ENCODE data around the gene KDM2A.

KDM2A gene

GRCh38 chr11:67288452-67289225, 169.6 kb downstream of the KDM2A start:
- peak overlapping the region; percentile 80 for H3K4me3 Mint-ChIP-seq
- peak overlapping the region; percentile 95 for H3K27ac Mint-ChIP-seq
- no peaks in the 10 kb centered on the region for H3K9me3 Mint-ChIP-seq
- peaks cover 32% of the 10 kb centered on the region for H3K36me3 Mint-ChIP-seq (ENCODE audit: low read depth)
- no peaks in the 10 kb centered on the region for H3K27me3 Mint-ChIP-seq (ENCODE audit: low read depth)
- H3K4me1 Mint-ChIP-seq (ENCODE audit: low read depth): peaks cover 42% of the 10 kb centered on the region

GRCh38 chr11:67289226-67289650, 170.2 kb downstream of the KDM2A start, which contains the start of gene ANKRD13D:
ANKRD13D (plus strand) TSS chr11:67289303; CDS start chr11:67289461, 158 bp downstream.
- Mint-ChIP-seq H3K27me3 (ENCODE audit: low read depth) (no peaks in the 10 kb centered on the region), H3K9me3 (peaks cover 3% of the 10 kb centered on the region), H3K4me3 (peak within 1 kb of the TSS; percentile 85), H3K36me3 (ENCODE audit: low read depth) (peaks cover 37% of the 10 kb centered on the region), H3K4me1 (ENCODE audit: low read depth) (peaks cover 42% of the 10 kb centered on the region), H3K27ac (peak within 1 kb of the TSS; percentile 95)

- Mint-ChIP-seq H3K4me1 (ENCODE audit: low read depth) (peaks cover 42% of the 10 kb centered on the region), H3K27me3 (ENCODE audit: low read depth) (no peaks in the 10 kb centered on the region), H3K36me3 (ENCODE audit: low read depth) (peaks cover 41% of the 10 kb centered on the region), H3K27ac (peak overlapping the region; percentile 85), H3K9me3 (peaks cover 3% of the 10 kb centered on the region), H3K4me3 (peak overlapping the region; percentile 85)
These were observed 170.8 kb downstream of the KDM2A start for GRCh38 chr11:67289651-67290479.

GRCh38 chr11:67290801-67291200, 171.7 kb downstream of the KDM2A start:
- Mint-ChIP-seq H3K4me1 (ENCODE audit: low read depth) (peaks cover 42% of the 10 kb centered on the region), H3K27ac (no peak overlapping the region), H3K36me3 (ENCODE audit: low read depth) (peaks cover 50% of the 10 kb centered on the region), H3K4me3 (peak overlapping the region; percentile 85), H3K27me3 (ENCODE audit: low read depth) (no peaks in the 10 kb centered on the region), H3K9me3 (peaks cover 5% of the 10 kb centered on the region)

- Mint-ChIP-seq H3K36me3 (ENCODE audit: low read depth) (peaks cover 55% of the 10 kb centered on the region), H3K4me1 (ENCODE audit: low read depth) (peaks cover 37% of the 10 kb centered on the region), H3K27me3 (ENCODE audit: low read depth) (no peaks in the 10 kb centered on the region), H3K27ac (no peak overlapping the region), H3K4me3 (no peak overlapping the region), H3K9me3 (peaks cover 15% of the 10 kb centered on the region)
These were observed 172.7 kb downstream of the KDM2A start for GRCh38 chr11:67291481-67292381.

- Mint-ChIP-seq H3K9me3 (peaks cover 19% of the 10 kb centered on the region), H3K4me1 (ENCODE audit: low read depth) (peaks cover 29% of the 10 kb centered on the region), H3K27me3 (ENCODE audit: low read depth) (no peaks in the 10 kb centered on the region), H3K4me3 (peak overlapping the region; percentile 16), H3K36me3 (ENCODE audit: low read depth) (peaks cover 51% of the 10 kb centered on the region), H3K27ac (peak overlapping the region; percentile 27)
These were observed 173.6 kb downstream of the KDM2A start for GRCh38 chr11:67292671-67293070.

- Mint-ChIP-seq H3K4me1 (ENCODE audit: low read depth) (peaks cover 25% of the 10 kb centered on the region), H3K27me3 (ENCODE audit: low read depth) (no peaks in the 10 kb centered on the region), H3K9me3 (peaks cover 19% of the 10 kb centered on the region), H3K4me3 (peak overlapping the region; percentile 16), H3K36me3 (ENCODE audit: low read depth) (peaks cover 55% of the 10 kb centered on the region), H3K27ac (peak overlapping the region; percentile 27)
These were observed 174.0 kb downstream of the KDM2A start for GRCh38 chr11:67293090-67293489.

- Mint-ChIP-seq H3K9me3 (peaks cover 19% of the 10 kb centered on the region), H3K4me3 (no peak overlapping the region), H3K27ac (no peak overlapping the region), H3K36me3 (ENCODE audit: low read depth) (peaks cover 63% of the 10 kb centered on the region), H3K27me3 (ENCODE audit: low read depth) (no peaks in the 10 kb centered on the region), H3K4me1 (ENCODE audit: low read depth) (peaks cover 19% of the 10 kb centered on the region)
These were observed 176.8 kb downstream of the KDM2A start for GRCh38 chr11:67295846-67296245.

GRCh38 chr11:67298786-67299185, 179.7 kb downstream of the KDM2A start:
- Mint-ChIP-seq H3K27me3 (ENCODE audit: low read depth) (no peaks in the 10 kb centered on the region), H3K4me3 (no peak overlapping the region), H3K4me1 (ENCODE audit: low read depth) (peaks cover 8% of the 10 kb centered on the region), H3K9me3 (peaks cover 19% of the 10 kb centered on the region), H3K36me3 (ENCODE audit: low read depth) (peaks cover 48% of the 10 kb centered on the region), H3K27ac (no peak overlapping the region)

- H3K36me3 Mint-ChIP-seq (ENCODE audit: low read depth): peaks cover 43% of the 10 kb centered on the region
- no peaks in the 10 kb centered on the region for H3K27me3 Mint-ChIP-seq (ENCODE audit: low read depth)
- no peak overlapping the region for H3K27ac Mint-ChIP-seq
- H3K4me3 Mint-ChIP-seq: no peak overlapping the region
- peaks cover 15% of the 10 kb centered on the region for H3K9me3 Mint-ChIP-seq
- H3K4me1 Mint-ChIP-seq (ENCODE audit: low read depth): peaks cover 4% of the 10 kb centered on the region
These were observed 180.6 kb downstream of the KDM2A start for GRCh38 chr11:67299471-67300191.

- Mint-ChIP-seq H3K27me3 (ENCODE audit: low read depth) (no peaks in the 10 kb centered on the region), H3K27ac (no peak overlapping the region), H3K4me1 (ENCODE audit: low read depth) (peaks cover 4% of the 10 kb centered on the region), H3K9me3 (peaks cover 15% of the 10 kb centered on the region), H3K4me3 (no peak overlapping the region), H3K36me3 (ENCODE audit: low read depth) (peaks cover 39% of the 10 kb centered on the region)
These were observed 181.2 kb downstream of the KDM2A start for GRCh38 chr11:67300256-67300755.

- Mint-ChIP-seq H3K27ac (no peak overlapping the region), H3K9me3 (peaks cover 13% of the 10 kb centered on the region), H3K4me3 (no peak overlapping the region), H3K27me3 (ENCODE audit: low read depth) (no peaks in the 10 kb centered on the region), H3K4me1 (ENCODE audit: low read depth) (peaks cover 4% of the 10 kb centered on the region), H3K36me3 (ENCODE audit: low read depth) (peaks cover 34% of the 10 kb centered on the region)
These were observed 181.8 kb downstream of the KDM2A start for GRCh38 chr11:67300756-67301312.

GRCh38 chr11:67301313-67301921, 182.4 kb downstream of the KDM2A start:
- Mint-ChIP-seq H3K27ac (no peak overlapping the region), H3K4me1 (ENCODE audit: low read depth) (peaks cover 4% of the 10 kb centered on the region), H3K4me3 (no peak overlapping the region), H3K9me3 (peaks cover 7% of the 10 kb centered on the region), H3K27me3 (ENCODE audit: low read depth) (no peaks in the 10 kb centered on the region), H3K36me3 (ENCODE audit: low read depth) (peaks cover 28% of the 10 kb centered on the region)
